Activated CD8-positive, alpha-beta memory T cell treated with anti-CD3 and anti-CD28 coated beads, Interleukin-2, amount 50 U/mL, for 24 hours (primary cell): ENCODE measurements around the gene FGF1.

ENCODE experiments used
- DNase-seq: peaks from one replicate; pipeline ENCODE4 v3.0.0-alpha.2; 2020; ENCODE audit errors: extremely low read depth

The FGF1 gene

DNA sequence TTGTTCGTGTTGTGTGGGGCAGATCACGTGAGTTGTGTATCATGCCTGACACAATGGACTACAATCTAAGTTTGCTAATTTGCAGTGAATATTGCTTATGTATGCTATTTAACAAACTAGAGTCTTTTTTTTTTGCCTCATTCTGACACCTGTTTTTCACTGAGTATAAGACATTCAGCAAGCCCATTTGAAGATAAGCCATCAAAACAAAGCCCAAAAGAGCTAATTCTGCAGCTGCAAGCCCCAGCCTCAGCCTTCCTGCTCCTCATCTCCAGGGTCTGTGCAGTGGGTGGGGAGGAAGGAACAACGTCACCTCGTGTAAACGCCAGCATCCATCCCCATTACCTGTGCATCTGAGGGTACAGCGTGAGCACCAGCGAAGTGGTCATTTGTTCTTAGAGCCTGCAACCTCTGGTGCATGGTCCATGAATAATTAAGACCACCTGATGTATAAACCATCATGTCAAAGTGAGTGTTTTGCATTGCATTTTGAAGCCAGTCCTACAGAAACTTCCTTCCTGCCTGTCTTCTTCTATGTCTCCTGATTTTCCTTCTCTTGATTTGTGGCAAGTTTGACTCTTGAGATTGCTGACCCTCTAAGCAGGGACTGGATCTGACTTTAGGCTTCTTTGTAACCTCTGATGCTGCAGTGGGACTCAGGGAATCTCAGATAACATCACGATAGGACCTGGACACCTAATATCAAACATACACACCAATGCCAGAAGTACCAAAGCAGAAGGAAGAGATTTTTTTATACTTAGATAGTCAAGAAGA is 73.2 kb downstream of the FGF1 start:
- no peak for DNase-seq

DNA sequence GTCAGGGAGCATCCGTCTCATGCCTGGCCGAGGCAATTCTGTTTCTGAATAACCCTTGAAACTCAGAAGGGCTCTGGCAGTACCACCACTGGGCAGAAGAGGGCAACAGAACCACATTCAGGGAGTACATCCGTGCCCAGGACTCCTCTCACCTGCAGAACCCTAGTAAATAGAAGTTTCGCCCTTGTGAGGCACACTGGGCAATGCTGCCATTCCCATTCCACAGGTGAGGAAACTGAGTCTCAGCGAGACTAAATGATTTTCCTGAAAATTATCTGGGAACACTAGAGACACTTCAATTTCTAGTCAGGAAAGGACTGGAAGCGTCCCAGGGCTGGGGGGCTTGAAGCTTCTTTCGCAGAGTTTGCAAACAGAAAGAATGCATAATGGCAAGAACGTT is 74.7 kb downstream of the FGF1 start:
- peak; percentile 32 for DNase-seq

DNA sequence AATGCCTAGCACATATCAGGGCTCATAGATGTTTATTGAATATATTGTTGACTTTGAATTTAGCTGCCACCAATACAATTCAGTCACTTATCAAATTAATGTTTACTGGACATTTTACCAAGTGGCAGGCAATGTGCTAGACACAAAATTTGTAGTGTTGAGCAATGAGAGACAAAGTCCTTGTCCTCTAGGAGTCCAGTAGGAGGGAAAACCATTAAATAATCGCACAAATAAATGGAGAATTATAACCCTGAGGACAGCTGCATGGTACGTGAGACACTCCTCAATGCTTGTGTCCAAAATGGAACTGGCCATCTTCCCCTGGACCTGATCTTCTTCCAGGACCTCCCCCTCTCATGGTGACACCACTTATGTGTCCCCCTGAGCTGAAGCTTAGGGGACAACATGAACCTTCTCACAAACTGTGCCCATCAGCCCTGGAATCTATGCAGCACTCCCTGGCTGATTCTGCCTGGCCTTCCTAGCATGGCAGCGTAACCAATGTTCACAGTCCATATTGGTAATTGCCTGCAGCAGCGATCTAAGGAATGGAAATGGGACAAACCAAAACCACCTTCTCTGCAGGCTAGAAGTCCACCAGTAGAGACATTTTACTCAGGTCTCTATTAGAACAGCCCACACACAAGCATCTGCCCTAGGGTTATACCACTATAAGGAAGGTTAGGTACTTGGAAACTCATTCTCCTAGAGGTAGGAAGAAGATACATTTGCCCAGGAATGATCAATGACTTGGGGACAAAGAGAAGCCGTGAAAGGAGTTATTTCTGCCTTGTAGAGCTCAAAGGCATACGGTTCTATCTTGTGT is 75.5 kb downstream of the FGF1 start:
- no peak for DNase-seq

DNA sequence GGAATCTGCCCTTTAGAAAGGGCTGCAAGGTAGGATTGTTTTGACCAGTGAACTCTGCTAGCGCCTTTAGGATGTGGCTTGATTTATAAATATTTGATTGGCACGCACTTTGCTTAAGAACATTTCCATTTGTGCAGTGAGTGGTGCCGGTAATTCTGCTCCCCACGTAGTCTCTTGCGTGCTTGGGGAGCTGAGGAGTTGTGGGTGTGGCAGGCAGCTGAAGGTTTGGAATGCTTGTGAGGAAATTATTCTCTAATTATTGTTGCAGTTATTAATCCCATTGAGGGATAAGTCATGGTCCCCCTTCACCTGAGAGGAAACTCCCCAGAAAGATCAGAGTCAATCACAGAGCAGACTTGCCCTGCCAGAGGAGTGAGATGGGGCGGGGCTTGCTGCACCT is 76.7 kb downstream of the FGF1 start:
- DNase-seq = no peak

DNA sequence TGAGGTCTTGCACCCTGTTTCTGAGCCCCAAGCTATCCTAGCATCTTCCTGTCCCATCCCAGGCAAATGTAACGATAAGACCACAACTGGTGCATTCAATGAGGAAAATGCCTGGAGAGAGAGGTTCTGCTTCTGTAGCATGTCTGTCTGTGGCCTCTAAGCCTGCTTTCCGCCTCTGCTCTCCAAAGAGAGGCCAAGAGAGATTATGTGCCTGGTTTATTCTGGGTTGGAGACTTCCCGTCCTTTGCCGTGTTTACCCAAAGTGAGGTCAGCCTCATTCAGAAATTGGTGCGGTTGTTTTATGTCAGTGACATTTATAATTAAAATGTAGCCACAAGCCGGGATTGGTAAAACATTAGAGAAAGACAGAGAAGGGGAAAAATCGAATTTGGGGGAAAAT is 77.8 kb downstream of the FGF1 start:
- no peak for DNase-seq

DNA sequence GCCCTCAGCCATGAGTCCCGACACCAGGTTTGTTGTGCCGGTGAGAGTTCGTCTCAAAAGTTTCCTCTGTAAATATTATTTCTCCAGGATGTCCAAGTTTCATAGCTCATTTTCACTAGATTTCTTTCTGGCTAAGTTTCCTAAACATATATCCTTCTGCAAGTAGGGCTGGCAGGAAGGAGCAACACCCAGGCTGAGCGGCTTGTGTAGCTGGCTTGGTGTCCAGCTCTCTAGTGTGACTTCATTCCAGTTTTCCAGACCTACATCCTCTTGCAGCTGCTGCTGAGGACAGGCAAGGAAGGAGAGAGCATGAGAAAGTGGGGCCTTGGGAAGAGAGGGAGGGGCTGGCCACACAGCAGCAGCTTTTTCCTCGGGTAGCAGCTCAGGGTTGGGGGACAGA is 80.3 kb downstream of the FGF1 start:
- DNase-seq = no peak

DNA sequence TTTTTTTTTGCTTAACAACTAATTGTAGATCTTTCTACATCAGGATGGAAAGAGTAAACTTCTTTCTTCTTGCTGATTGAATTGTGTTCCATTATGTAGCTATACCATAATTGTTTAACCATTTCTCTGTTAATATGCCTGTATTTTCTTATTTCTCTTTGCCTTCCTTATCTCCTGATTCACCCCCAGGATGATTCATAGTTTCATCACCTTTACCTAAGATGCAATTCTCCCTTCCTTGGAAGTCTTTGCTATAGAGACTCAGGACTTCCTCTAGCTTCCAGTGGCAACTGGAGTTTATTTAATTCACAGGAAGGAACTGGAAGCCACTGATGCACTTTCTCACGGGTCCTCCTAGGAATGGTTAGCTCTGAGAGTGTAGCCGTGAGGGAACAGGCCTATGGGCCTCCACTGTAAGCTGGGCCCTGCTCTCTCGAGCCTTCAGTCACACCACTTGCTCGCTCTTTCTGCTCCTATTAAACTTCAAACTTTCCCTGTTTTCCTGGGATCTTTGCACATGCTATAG is 83.1 kb downstream of the FGF1 start:
- DNase-seq = no peak

DNA sequence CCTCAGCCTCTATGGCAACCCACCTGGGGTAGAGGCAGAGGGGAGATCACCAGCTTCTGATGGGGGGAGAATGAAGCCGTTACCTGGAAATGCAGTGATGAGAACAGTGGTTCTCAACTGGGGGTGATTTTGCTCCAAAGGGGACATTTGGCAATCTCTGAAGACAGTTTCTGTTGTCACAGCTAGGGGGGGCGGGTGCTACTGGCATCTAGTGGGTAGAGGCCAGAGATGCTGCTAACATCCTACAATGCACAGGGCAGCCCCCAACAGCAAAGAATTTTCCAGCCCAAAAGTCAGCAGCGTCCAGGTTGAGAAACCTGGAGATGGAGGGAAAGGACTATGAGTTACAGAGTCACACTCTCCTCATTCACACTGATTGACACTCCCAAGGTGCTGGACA is 84.5 kb downstream of the FGF1 start:
- DNase-seq = no peak

DNA sequence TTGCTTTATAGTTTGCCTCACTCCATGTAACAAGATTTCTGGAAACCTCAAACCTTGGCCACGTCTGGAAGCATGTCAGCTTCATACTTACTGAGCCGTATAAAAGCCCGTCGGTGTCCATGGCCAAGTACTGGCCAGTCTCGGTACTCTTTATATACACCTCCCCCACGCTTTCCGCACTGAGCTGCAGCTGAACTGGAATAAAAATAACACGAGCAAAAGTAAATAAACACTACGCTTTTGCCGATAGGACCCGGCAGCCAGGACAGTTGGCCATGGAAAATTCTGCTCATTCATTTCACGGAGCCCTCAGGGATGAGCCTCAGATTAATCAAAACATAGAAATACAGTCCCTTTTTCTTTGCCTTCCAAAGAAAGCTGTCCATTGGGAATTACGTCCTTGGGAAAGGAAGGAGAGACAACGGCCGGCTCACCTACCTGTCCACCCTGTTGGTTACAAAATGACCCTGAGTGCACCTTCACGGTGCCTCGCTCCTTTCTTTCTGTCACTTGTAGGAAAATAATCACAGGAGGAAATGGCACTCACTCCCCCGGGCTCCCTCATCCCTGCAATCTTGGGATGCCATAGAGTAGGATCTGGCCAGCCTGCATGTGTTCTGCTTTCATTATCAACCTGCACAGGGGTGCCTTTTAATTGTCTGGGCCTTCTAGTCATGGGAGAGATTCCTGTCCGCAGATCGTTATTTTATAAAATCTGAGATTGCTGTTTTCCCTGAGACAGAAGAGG is 85.1 kb downstream of the FGF1 start:
- DNase-seq = no peak

DNA sequence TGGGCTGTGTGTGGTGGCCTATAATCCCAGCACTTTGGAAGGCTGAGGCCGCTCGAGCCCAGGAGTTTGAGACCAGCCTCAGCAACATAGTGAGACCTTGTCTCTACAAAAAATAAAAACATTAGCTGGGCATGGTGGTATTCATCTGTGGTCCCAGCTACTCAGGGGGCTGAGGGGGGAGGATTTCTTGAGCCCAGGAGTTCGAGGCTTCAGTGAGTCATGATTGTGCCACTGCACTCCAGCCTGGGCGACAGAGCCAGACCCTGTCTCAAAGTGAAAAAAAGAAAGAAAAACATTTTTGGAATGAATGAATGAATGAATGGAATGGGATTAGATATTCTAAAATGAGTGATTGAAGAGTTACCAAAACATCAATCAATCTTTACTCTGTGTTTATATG is 85.8 kb downstream of the FGF1 start:
- DNase-seq = no peak

DNA sequence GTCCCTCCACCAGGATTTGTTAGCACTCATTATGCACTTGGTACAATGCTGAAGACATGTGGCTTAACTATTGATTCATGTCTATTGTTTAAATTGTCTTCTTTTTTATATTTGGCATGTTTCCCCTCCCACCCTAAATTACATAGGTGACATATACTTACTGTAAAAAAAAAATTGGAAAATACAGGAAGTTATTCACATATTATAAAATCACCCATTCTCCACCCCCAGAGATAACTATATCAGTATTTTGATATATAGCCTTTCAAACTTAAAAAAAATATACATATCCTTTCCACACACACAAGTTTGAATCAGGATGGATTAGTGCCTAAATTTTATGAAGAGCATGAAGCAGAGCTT is 87.6 kb downstream of the FGF1 start:
- DNase-seq = no peak

DNA sequence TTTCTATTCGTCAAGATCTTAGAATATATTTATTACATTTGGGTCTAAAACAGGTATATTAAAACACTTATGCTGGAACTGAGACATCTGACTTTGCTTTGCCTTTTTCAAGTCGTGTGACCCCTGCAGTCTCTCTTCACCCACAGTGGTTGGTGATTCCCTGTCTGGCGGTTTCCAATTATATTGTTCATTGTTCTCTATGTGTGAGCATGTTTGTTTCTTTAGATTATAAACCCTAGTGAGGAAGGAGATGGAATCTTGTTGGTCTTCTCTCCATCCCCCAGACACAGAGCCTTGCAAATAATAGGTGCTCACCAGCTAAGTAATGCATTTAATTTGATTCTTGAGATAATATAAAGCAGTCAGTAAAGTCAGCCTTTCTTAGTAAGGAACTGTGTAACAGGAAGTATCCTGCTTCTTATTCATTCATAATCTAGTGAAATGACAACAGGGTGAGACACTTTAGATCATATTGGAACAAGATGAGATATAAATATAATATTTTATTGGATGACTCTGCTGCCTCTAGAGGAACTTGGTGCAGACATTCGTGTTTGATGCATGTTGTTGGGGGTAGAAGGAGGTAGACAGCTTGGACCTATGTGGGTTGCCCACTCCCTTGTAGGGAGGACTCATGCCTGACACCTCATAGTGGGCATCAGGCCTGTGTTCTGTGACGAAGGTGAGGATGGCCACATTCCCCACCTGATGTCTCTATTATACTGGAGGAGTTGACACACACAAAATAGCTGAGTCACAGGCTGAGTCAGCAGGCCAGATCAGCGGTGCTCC is 88.1 kb downstream of the FGF1 start:
- DNase-seq = no peak

DNA sequence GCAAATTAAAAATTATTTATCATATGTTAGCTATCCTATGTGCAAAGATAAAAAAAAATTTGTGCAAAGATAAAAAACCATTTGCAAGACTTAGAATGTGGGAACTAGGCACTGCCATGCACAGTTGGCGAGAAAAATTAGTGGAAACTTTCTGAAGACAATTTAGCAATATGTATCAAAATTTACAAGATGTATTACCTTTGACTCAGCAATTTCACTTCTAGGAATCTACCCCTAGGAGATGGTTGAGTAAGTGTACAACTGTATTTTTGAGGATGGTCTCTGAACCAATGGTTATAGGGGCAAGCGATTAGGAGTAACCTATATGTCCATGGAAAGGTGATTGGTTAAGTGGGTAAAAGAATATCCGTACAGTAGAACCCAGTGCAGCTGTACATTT is 88.9 kb downstream of the FGF1 start:
- DNase-seq = no peak

DNA sequence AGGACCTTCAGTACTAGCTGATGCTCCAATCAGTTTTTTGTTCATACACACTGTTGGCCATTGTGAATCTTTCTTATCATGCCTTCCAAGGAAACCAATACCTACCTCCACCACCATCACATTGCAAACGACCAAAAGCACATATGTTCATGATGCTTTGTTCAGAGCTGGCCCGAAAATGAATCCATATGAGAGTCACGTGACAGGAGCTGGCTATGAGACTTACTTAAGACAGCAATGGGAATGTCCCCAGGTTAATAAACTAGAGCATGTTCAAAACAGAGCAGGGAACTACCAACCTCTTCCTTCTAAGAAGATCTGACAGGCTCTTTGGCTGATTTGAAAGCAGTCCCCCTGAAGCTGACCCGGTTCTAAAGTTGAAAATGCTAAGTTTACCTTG is 93.5 kb downstream of the FGF1 start:
- no peak for DNase-seq

DNA sequence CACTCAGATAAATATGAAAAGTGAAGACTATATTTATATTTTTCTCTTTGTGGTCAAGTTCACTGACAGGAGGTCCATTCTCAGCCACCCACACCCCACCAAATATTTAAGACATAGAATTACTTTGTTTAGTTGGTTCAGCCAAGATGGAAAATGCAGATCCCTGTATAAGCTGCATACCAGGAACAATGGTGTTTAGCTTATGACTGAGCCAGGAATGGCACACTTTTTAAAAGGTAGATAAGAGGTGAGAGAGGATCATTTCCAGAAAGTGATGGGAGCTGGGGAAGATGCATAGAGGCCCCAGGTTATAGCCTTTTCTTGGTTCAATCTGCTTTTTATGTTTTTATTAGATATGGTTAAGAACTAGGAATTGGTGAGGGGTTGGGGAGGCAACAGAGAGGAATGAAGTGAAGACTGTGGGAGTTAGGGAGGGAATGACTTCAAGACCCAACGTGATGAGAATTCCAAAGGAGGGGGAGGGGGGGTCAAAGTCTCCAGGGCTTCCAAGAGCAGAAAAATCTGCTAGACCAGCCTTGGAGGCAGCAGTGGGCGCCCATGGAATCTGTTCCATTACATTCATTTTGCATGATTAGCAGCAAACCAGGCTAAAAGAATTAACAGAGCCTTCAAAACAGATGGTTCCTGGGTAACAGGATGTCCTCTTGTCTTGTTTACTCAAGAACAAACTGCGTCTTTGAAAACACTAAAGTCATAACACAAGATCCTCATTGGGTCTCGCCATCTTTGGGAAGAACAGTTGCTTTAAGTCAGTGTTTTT is 95.2 kb downstream of the FGF1 start:
- DNase-seq = no peak

DNA sequence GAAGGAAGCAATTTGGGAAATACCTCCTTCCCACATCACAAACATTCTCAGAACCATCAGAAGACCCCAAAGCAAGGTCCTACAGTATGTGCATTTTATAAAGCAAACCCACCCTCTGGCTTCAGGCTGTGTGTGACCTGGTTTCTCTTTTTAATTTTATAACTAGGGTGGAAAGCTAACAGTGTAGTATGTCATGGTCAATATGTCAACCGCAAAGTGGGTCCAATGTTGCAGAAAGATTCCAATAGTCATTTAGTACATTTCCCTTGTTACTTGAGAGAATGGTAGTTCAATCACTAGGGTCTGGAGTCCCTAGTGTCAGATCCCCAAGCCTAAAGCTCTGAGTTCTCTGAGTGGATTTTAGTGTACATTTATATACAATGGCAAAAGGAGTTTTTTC is 96.2 kb downstream of the FGF1 start:
- DNase-seq = no peak

DNA sequence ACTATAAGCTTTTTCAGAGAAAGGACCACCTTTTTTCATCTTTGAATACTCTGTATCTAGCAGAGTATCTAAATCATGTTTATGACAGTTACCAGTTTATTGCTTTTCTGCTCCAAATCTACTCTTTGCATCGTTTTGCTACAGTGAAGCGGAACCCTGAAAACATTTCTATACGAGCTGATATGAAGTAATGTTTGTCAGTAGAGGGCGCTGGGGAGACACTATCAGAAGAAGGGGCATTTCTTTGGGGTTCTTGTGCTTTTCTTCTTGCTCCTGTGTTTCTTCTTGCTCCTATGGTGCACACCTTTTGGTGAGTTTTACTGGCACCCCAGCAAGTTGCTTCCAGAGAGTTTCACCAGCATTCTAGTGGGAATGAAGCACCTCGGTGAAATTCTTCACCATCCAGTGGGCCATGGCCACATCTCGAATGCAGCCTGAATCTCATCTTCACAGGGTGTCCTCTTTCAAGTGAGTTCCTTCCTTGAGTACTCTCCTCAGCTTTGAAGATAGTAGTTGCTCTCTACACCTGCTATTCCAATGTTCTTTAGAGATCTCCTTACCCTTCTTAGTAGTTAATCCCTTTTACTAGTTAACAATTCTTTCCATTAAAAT is 98.4 kb downstream of the FGF1 start:
- DNase-seq = no peak

DNA sequence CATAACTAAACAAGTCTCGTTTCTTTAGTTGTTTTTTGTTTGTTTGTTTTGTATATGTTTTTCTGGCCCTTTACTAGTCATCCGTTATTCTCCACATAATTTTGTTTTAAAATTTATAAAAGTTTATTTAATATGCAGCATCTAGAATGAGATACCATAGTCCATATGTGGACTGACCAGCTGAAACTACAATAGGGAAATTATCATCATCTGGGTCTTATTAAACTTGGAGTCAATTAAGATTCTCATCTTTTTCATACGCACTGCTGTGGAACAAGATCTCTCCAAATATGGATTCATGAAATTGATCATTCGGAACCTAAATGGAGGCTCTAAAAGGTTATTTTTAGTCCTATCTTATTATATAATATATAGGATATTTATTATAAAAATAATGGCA is 99.3 kb downstream of the FGF1 start:
- no peak for DNase-seq

DNA sequence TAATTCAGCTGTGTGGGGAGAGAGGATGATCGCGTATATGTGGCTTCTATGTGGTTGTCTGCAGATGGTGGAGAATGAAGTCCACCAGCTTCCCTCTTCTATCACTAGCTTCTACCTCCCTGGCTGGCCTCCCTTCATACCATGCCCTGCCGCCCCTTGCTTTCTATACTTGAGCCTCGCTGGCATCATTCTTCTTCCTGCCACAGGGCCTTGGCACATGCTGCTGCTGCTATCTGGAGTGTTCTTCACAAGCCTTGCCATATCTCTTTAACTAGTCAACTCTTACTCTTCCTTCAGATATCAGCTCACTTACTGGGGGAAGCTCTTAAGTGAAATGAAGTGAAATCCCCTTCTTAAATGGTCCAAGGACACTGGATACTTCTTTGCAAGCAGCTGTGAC is 100.4 kb downstream of the FGF1 start:
- no peak for DNase-seq

DNA sequence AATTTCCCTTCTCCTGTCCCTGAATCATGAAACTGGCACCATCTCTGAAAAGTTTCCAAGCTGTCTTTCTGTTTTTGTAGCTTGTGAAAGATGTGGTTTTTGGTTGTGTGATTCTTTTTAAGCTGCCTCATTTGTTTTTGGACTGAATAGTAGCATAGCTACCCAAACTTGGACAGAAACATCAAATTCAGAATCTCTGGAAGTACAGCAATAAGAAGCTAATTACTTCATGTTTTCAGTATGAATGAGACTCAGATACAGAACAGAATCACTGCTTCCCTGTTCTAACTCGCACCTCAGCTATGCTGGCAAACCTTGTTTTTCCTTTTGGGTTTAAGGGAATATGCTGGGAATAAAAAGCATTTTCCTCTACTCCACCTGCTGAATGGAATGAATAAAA is 101.0 kb downstream of the FGF1 start:
- no peak for DNase-seq
